ENCODE results near the gene TMEM169. TPM values are rescaled to one million over a fixed set of nuclear protein-coding genes. Genes with fewer than 3 reads are reported as not detected.

TMEM169 gene
- total RNA-seq, result 1.6 TPM

- intact Hi-C loops (cut with DNase I), result no loop called here
- ATAC-seq (peak; percentile 97), DNase-seq (ENCODE audit: low spot score) (peak; percentile 89)
Observed at GRCh38 chr2:216081487-216082116, at the start of gene TMEM169, which contains the start of gene PECR. Gene TMEM169, plus strand, starts transcription at chr2:216081919. Its CDS starts 14,045 bp downstream, at chr2:216095964. Gene PECR, minus strand, starts transcription at chr2:216081809. Its CDS starts 68 bp downstream, at chr2:216081741.

GRCh38 chr2:216031960-216032689, 49.6 kb upstream of the TMEM169 start:
- ATAC-seq, result no peak
- DNase-seq (ENCODE audit: low spot score), result no peak
- intact Hi-C loops (cut with DNase I), result no loop called here

- intact Hi-C loops (cut with DNase I), result no loop called here
- ATAC-seq, result no peak
- DNase-seq (ENCODE audit: low spot score), result no peak
Observed at GRCh38 chr2:216033403-216033802, 48.3 kb upstream of the TMEM169 start.

- ATAC-seq (peak; percentile 67), DNase-seq (ENCODE audit: low spot score) (peak; percentile 73)
- intact Hi-C loops (cut with DNase I), result no loop called here
Observed at GRCh38 chr2:216034065-216034464, 47.7 kb upstream of the TMEM169 start.

GRCh38 chr2:216039918-216040317, 41.8 kb upstream of the TMEM169 start:
- intact Hi-C loops (cut with DNase I), result no loop called here
- no peak for DNase-seq (ENCODE audit: low spot score)
- no peak for ATAC-seq

- intact Hi-C loops (cut with DNase I), result no loop called here
- ATAC-seq (no peak), DNase-seq (ENCODE audit: low spot score) (no peak)
Observed at GRCh38 chr2:216041438-216041837, 40.3 kb upstream of the TMEM169 start.

- intact Hi-C loops (cut with DNase I), result no loop called here
- ATAC-seq, result no peak
- no peak for DNase-seq (ENCODE audit: low spot score)
Observed at GRCh38 chr2:216043949-216044348, 37.8 kb upstream of the TMEM169 start.

- ATAC-seq, result no peak
- DNase-seq (ENCODE audit: low spot score), result no peak
Observed at GRCh38 chr2:216044883-216045486, 36.7 kb upstream of the TMEM169 start.

GRCh38 chr2:216047397-216047796, 34.3 kb upstream of the TMEM169 start:
- DNase-seq (ENCODE audit: low spot score) (no peak), ATAC-seq (no peak)
- intact Hi-C loops (cut with DNase I), result no loop called here

More at GRCh38 chr2:216044883-216045486, 36.7 kb upstream of the TMEM169 start:
- intact Hi-C loops (cut with DNase I), result no loop called here

- no peak for ATAC-seq
- DNase-seq (ENCODE audit: low spot score), result no peak
- intact Hi-C loops (cut with DNase I), result no loop called here
Observed at GRCh38 chr2:216049452-216049851, 32.3 kb upstream of the TMEM169 start.

GRCh38 chr2:216051350-216051749, 30.4 kb upstream of the TMEM169 start:
- DNase-seq (ENCODE audit: low spot score) (no peak), ATAC-seq (no peak)
- intact Hi-C loops (cut with DNase I), result no loop called here

GRCh38 chr2:216052420-216052819, 29.3 kb upstream of the TMEM169 start:
- ATAC-seq (no peak), DNase-seq (ENCODE audit: low spot score) (no peak)
- intact Hi-C loops (cut with DNase I), result no loop called here

- intact Hi-C loops (cut with DNase I), result no loop called here
- ATAC-seq, result no peak
- DNase-seq (ENCODE audit: low spot score), result no peak
Observed at GRCh38 chr2:216055680-216056079, 26.0 kb upstream of the TMEM169 start.

- ATAC-seq, result no peak
- intact Hi-C loops (cut with DNase I), result no loop called here
- no peak for DNase-seq (ENCODE audit: low spot score)
Observed at GRCh38 chr2:216056739-216057138, 25.0 kb upstream of the TMEM169 start.

GRCh38 chr2:216057688-216058193, 24.0 kb upstream of the TMEM169 start:
- intact Hi-C loops (cut with DNase I), result no loop called here
- no peak for DNase-seq (ENCODE audit: low spot score)
- peak; percentile 90 for ATAC-seq

GRCh38 chr2:216059233-216059834, 22.4 kb upstream of the TMEM169 start:
- no peak for DNase-seq (ENCODE audit: low spot score)
- intact Hi-C loops (cut with DNase I), result no loop called here
- ATAC-seq, result no peak

- intact Hi-C loops (cut with DNase I), result no loop called here
- ATAC-seq (no peak), DNase-seq (ENCODE audit: low spot score) (no peak)
Observed at GRCh38 chr2:216064014-216064630, 17.6 kb upstream of the TMEM169 start.

- intact Hi-C loops (cut with DNase I), result no loop called here
- no peak for ATAC-seq
- DNase-seq (ENCODE audit: low spot score), result no peak
Observed at GRCh38 chr2:216064665-216065064, 17.1 kb upstream of the TMEM169 start.

- DNase-seq (ENCODE audit: low spot score), result no peak
- ATAC-seq, result no peak
- intact Hi-C loops (cut with DNase I), result no loop called here
Observed at GRCh38 chr2:216066230-216066629, 15.5 kb upstream of the TMEM169 start.
